Hepatocyte (in vitro differentiated cells): ENCODE measurements around the gene BBLN. TPM values are rescaled to one million over a fixed set of nuclear protein-coding genes. Genes with fewer than 3 reads are reported as not detected.
"Not testable (repeated sequence)": the region's sequence is repeated elsewhere in the genome, so short reads cannot be mapped to it uniquely, and the experiment has no call there.

Experiments
- DNase-seq: peaks from one replicate; pipeline ENCODE4 v3.0.0-alpha.2; 2016; ENCODE audit warnings: low spot score
- H2AFZ ChIP-seq: fragments of 200-600 bp; sonication (generic); 2 replicates; pipeline ENCODE4 v1.6.0; 2016; ENCODE audit warnings: antibody characterized with exemption, mild to moderate bottlenecking
- H3K27ac ChIP-seq: fragments of 200-600 bp; sonication (generic); 2 replicates; pipeline ENCODE4 v1.5.1; 2016; ENCODE audit warnings: mild to moderate bottlenecking
- H3K27me3 ChIP-seq: fragments of 200-600 bp; sonication (generic); 2 replicates; pipeline ENCODE4 v1.6.1; 2016
- H3K36me3 ChIP-seq: fragments of 200-600 bp; sonication (generic); replicated peaks from 2 replicates; pipeline ENCODE4 v1.5.1; 2016; ENCODE audit warnings: low read depth; ENCODE audit not compliant: insufficient read depth
- H3K4me1 ChIP-seq: fragments of 200-600 bp; sonication (generic); 2 replicates; pipeline ENCODE4 v1.5.1; 2016; ENCODE audit warnings: mild to moderate bottlenecking, moderate library complexity; ENCODE audit not compliant: insufficient read depth
- H3K4me2 ChIP-seq: fragments of 200-600 bp; sonication (generic); 2 replicates; pipeline ENCODE4 v1.6.0; 2016
- H3K4me3 ChIP-seq: fragments of 200-600 bp; sonication (generic); 2 replicates; pipeline ENCODE4 v1.5.1; 2016; ENCODE audit warnings: mild to moderate bottlenecking
- H3K79me2 ChIP-seq: fragments of 200-600 bp; sonication (generic); 2 replicates; pipeline ENCODE4 v1.6.0; 2017; ENCODE audit warnings: mild to moderate bottlenecking
- H3K9me2 ChIP-seq: fragments of 200-600 bp; sonication (generic); replicated peaks from 2 replicates; pipeline ENCODE4 v1.6.0; 2017; ENCODE audit warnings: mild to moderate bottlenecking; ENCODE audit not compliant: insufficient read depth
- H3K9me3 ChIP-seq: fragments of 200-600 bp; sonication (generic); 2 replicates; pipeline ENCODE4 v1.5.1; 2016; ENCODE audit warnings: low read depth, mild to moderate bottlenecking
- H4K20me1 ChIP-seq: fragments of 200-600 bp; sonication (generic); 2 replicates; pipeline ENCODE4 v1.6.0; 2016; ENCODE audit warnings: mild to moderate bottlenecking; ENCODE audit not compliant: insufficient read depth, poor library complexity, severe bottlenecking
- CTCF ChIP-seq: fragments of 200-600 bp; sonication (generic); IDR thresholded peaks from 2 replicates; pipeline ENCODE4 v1.5.1; 2016; ENCODE audit warnings: antibody characterized with exemption, mild to moderate bottlenecking; ENCODE audit not compliant: poor library complexity
- EZH2 ChIP-seq: fragments of 200-600 bp; sonication (generic); IDR thresholded peaks from 2 replicates; pipeline ENCODE4 v1.6.1; 2016; ENCODE audit warnings: antibody characterized with exemption, mild to moderate bottlenecking, borderline replicate concordance
- EZH2phosphoT487 ChIP-seq: fragments of 200-600 bp; sonication (generic); IDR thresholded peaks from one replicate; pipeline ENCODE4 v1.6.1; 2018; ENCODE audit warnings: antibody characterized with exemption, mild to moderate bottlenecking, low read depth, moderate library complexity; ENCODE audit not compliant: unreplicated experiment, severe bottlenecking
- WGBS: methylation state at CpG from one replicate; pipeline ENCODE4 v1.1.6; 2016; ENCODE audit warnings: low lambda C conversion rate; ENCODE audit errors: missing lambda C conversion rate; 5-methylcytosine and 5-hydroxymethylcytosine counted together
- polyA plus RNA-seq: library from polyadenylated mRNA; unstranded; fragments of >200 nt; fragmentation: Nextera tagmentation; extraction: Ambion mirVana; gene quantifications from 2 replicates; pipeline ENCODE4 v1.2.1, GENCODE V29; 2016
- total RNA-seq: library from RNA; depleted of rRNA; stranded (reverse); fragments of >200 nt; gene quantifications from 2 replicates; pipeline ENCODE4 v1.2.3, GENCODE V29; 2014

The BBLN gene
- total RNA-seq (88.1 and 102 TPM in 2 replicates), polyA plus RNA-seq (86.6 and 92.6 TPM in 2 replicates)

- no peaks in the 10 kb centered on the region for H3K4me1 ChIP-seq
- no peaks in the 10 kb centered on the region for H4K20me1 ChIP-seq
- TF ChIP-seq EZH2phosphoT487, result no peak
- no peak for TF ChIP-seq CTCF
- no peak for TF ChIP-seq EZH2
- peak within 1 kb of the TSS; percentile 98 for H3K4me2 ChIP-seq
- no peaks in the 10 kb centered on the region for H3K9me3 ChIP-seq
- 2% methylated on average over 60 of the region's 77 CpGs for WGBS
- DNase-seq, result peak; percentile 98
- no peaks in the 10 kb centered on the region for H3K27me3 ChIP-seq
- peak within 1 kb of the TSS; percentile 78 for H3K4me3 ChIP-seq
- H2AFZ ChIP-seq, result peak within 1 kb of the TSS; percentile 92
- H3K27ac ChIP-seq, result peak within 1 kb of the TSS; percentile 64
- no peaks in the 10 kb centered on the region for H3K9me2 ChIP-seq
- H3K79me2 ChIP-seq, result no peaks in the 10 kb centered on the region
- H3K36me3 ChIP-seq, result no peaks in the 10 kb centered on the region
Observed at GRCh38 chr9:128159784-128160602, at the start of gene BBLN. Gene BBLN, plus strand, starts transcription at chr9:128160265. Its CDS starts 143 bp downstream, at chr9:128160408.

- H3K4me2 ChIP-seq, H3K9me2 ChIP-seq, H3K27me3 ChIP-seq, H3K36me3 ChIP-seq, H3K4me3 ChIP-seq, H4K20me1 ChIP-seq, H2AFZ ChIP-seq, H3K27ac ChIP-seq, DNase-seq, H3K9me3 ChIP-seq: not testable (repeated sequence)
- peaks cover 27% of the 10 kb centered on the region for H3K79me2 ChIP-seq
- H3K4me1 ChIP-seq, result peaks cover 18% of the 10 kb centered on the region
- WGBS, result 88% methylated on average over 12 of the region's 12 CpGs
Observed at GRCh38 chr9:128111726-128112125, 48.3 kb upstream of the BBLN start.

GRCh38 chr9:128113526-128114325 is 46.3 kb upstream of the BBLN start:
- Histone ChIP-seq H3K27ac (peak overlapping the region; percentile 100), H3K36me3 (no peaks in the 10 kb centered on the region), H4K20me1 (no peaks in the 10 kb centered on the region), H3K79me2 (peaks cover 20% of the 10 kb centered on the region), H3K4me3 (no peak overlapping the region), H2AFZ (no peak overlapping the region), H3K27me3 (no peaks in the 10 kb centered on the region), H3K9me3 (no peaks in the 10 kb centered on the region), H3K4me2 (peak overlapping the region; percentile 57), H3K4me1 (peaks cover 18% of the 10 kb centered on the region), H3K9me2 (no peaks in the 10 kb centered on the region)
- WGBS, result 93% methylated on average over 12 of the region's 12 CpGs
- TF ChIP-seq EZH2phosphoT487, result no peak
- DNase-seq, result no peak

- DNase-seq, result no peak
- H3K4me3 ChIP-seq, result no peak overlapping the region
- H2AFZ ChIP-seq, result no peak overlapping the region
- H3K4me2 ChIP-seq, result peak overlapping the region; percentile 57
- no peaks in the 10 kb centered on the region for H3K36me3 ChIP-seq
- WGBS, result 83% methylated on average over 29 of the region's 29 CpGs
- no peaks in the 10 kb centered on the region for H4K20me1 ChIP-seq
- H3K9me3 ChIP-seq, result no peaks in the 10 kb centered on the region
- no peak for TF ChIP-seq EZH2
- no peak for TF ChIP-seq CTCF
- TF ChIP-seq EZH2phosphoT487, result no peak
- no peaks in the 10 kb centered on the region for H3K27me3 ChIP-seq
- H3K79me2 ChIP-seq, result peaks cover 19% of the 10 kb centered on the region
- peaks cover 18% of the 10 kb centered on the region for H3K4me1 ChIP-seq
- H3K27ac ChIP-seq, result peak overlapping the region; percentile 100
- no peaks in the 10 kb centered on the region for H3K9me2 ChIP-seq
Observed at GRCh38 chr9:128114326-128115186, 45.5 kb upstream of the BBLN start.
